SU-DHL-6 (cell line): ENCODE measurements around the gene TSPO.

Experiments
- EZH2phosphoT487 ChIP-seq: fragments of 200-600 bp; sonication (generic), shearing (Covaris generic); conservative IDR thresholded peaks from 2 replicates; pipeline ENCODE4 v1.6.1; 2018; ENCODE audit warnings: mild to moderate bottlenecking, antibody characterized with exemption, low read length, moderate library complexity, mixed read lengths
- TF ChIP-seq, protein P1 (sequence below): fragments of 200-600 bp; sonication (generic); IDR thresholded peaks from one replicate; pipeline ENCODE4 v1.5.1; 2017; ENCODE audit warnings: antibody characterized with exemption, mild to moderate bottlenecking, low read length, moderate library complexity; ENCODE audit not compliant: insufficient read depth, poor library complexity, severe bottlenecking

DNA sequence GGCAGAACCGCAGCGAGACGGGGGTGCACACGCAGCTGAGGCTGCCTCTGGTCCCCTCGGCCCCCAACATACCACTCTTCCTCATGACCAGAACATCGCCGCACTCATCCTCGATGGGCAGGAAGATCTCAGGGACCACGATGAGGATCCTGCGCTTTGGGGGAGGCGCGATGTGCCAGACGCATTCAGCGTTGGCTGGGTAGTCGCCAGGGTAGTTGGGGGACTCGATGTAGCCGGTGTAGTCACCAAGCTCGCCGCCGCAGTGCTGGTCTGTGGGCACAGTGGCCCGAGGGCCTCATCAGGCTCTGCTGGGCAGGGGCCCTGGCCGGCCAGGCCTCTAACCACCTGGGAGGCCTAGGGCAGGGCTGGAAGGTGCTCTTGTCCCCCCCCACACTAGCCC lies 58.6 kb downstream of the TSPO start:
- TF ChIP-seq, protein P1, sequence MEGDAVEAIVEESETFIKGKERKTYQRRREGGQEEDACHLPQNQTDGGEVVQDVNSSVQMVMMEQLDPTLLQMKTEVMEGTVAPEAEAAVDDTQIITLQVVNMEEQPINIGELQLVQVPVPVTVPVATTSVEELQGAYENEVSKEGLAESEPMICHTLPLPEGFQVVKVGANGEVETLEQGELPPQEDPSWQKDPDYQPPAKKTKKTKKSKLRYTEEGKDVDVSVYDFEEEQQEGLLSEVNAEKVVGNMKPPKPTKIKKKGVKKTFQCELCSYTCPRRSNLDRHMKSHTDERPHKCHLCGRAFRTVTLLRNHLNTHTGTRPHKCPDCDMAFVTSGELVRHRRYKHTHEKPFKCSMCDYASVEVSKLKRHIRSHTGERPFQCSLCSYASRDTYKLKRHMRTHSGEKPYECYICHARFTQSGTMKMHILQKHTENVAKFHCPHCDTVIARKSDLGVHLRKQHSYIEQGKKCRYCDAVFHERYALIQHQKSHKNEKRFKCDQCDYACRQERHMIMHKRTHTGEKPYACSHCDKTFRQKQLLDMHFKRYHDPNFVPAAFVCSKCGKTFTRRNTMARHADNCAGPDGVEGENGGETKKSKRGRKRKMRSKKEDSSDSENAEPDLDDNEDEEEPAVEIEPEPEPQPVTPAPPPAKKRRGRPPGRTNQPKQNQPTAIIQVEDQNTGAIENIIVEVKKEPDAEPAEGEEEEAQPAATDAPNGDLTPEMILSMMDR: no peak
- TF ChIP-seq EZH2phosphoT487: no peak
